MCF 10A (cell line): ENCODE data around the gene MGAT5. TPM values are rescaled to one million over a fixed set of nuclear protein-coding genes. Genes with fewer than 3 reads are reported as not detected.

Experiments used
- BruUV-seq: library from RNA; stranded (reverse); fragments of 400-500 nt; replicated peaks from 2 replicates; lab custom pipeline; 2021; lab: Mats Ljungman, UMichigan
- CTCF ChIA-PET: fragments of 300-600 bp; sonication (Branson Sonifier 250); formaldehyde crosslinking; extraction: SDS; loops from one replicate; lab custom pipeline; 2021; ENCODE audit warnings: antibody characterized with exemption, inconsistent platforms; lab: Yijun Ruan, JAX
- POLR2A ChIA-PET: fragments of 300-600, 350-650 bp; sonication (Branson Sonifier 250); formaldehyde crosslinking; extraction: SDS; loops from one replicate; lab custom pipeline; 2020; ENCODE audit warnings: antibody characterized with exemption, inconsistent platforms; lab: Yijun Ruan, JAX
- DNase-seq: peaks from one replicate; pipeline ENCODE4 v3.0.0-alpha.2; 2018; ENCODE audit not compliant: unreplicated experiment
- H3K27ac Mint-ChIP-seq: one replicate; pipeline ENCODE4 v1.8.0; 2022; ENCODE audit warnings: mild to moderate bottlenecking, low read depth, mixed read lengths; ENCODE audit not compliant: unreplicated experiment
- H3K27me3 Mint-ChIP-seq: one replicate; pipeline ENCODE4 v1.8.0; 2022; ENCODE audit warnings: mixed read lengths; ENCODE audit not compliant: insufficient read depth, unreplicated experiment
- H3K36me3 Mint-ChIP-seq: one replicate; pipeline ENCODE4 v1.8.0; 2022; ENCODE audit warnings: mild to moderate bottlenecking, moderate library complexity, mixed read lengths; ENCODE audit not compliant: insufficient read depth, unreplicated experiment
- H3K4me1 Mint-ChIP-seq: one replicate; pipeline ENCODE4 v1.8.0; 2022; ENCODE audit warnings: mixed read lengths; ENCODE audit not compliant: insufficient read depth, unreplicated experiment
- H3K4me3 Mint-ChIP-seq: one replicate; pipeline ENCODE4 v1.8.0; 2022; ENCODE audit warnings: mild to moderate bottlenecking, moderate library complexity, mixed read lengths; ENCODE audit not compliant: unreplicated experiment
- H3K9me3 Mint-ChIP-seq: one replicate; pipeline ENCODE4 v1.8.0; 2022; ENCODE audit warnings: mixed read lengths; ENCODE audit not compliant: unreplicated experiment
- CTCF ChIP-seq: fragments of 200-600 bp; IDR thresholded peaks from one replicate; pipeline ENCODE4 v1.8.0; 2022; ENCODE audit warnings: antibody characterized with exemption, mild to moderate bottlenecking; ENCODE audit not compliant: unreplicated experiment
- intact Hi-C: fragments of 100-400 bp; cut with micrococcal nuclease; formaldehyde crosslinking; loops from 2 replicates; pipeline ENCODE4 v1.14.1; 2022
- total RNA-seq: library from RNA; stranded (reverse); gene quantifications from 2 replicates; pipeline ENCODE4 v1.2.3, GENCODE V29; 2022

Gene MGAT5
- total RNA-seq, 1 experiment from 2014 or later: 22.2 TPM

- POLR2A ChIA-PET: no interaction called here
- Mint-ChIP-seq H3K4me1 (peaks cover 5% of the 10 kb centered on the region), H3K27ac (no peak overlapping the region), H3K4me3 (no peak overlapping the region), H3K36me3 (no peaks in the 10 kb centered on the region), H3K9me3 (no peaks in the 10 kb centered on the region), H3K27me3 (no peaks in the 10 kb centered on the region)
- BruUV-seq: no TSS peak
- intact Hi-C loops: loop anchor here (1.0 to 10.0 kb wide), 2 partner anchors 309 to 432 kb away; no protein-coding TSS in a partner anchor
- peak; percentile 23 for TF ChIP-seq CTCF
- peak; percentile 53 for DNase-seq
- CTCF ChIA-PET: interaction anchor here (0.9 to 4.3 kb wide), 6 partner anchors 13 to 428 kb away, joined by 3 to 22 read pairs (median 5); no protein-coding TSS in a partner anchor
Measured at GRCh38 chr2:134466141-134466540, 212.3 kb downstream of the MGAT5 start.

- ChIA-PET POLR2A (no interaction called here), CTCF (interaction anchor here (0.7 to 3.0 kb wide), 8 partner anchors 11 to 433 kb away, joined by 3 to 16 read pairs (median 4); no protein-coding TSS in a partner anchor)
- H3K4me1 Mint-ChIP-seq: no peaks in the 10 kb centered on the region
- no peak overlapping the region for H3K27ac Mint-ChIP-seq
- intact Hi-C loops: loop anchor here (10.0 kb wide), 1 partner anchor 307 kb away; no protein-coding TSS in a partner anchor
- no peak for TF ChIP-seq CTCF
- DNase-seq: no peak
- no peaks in the 10 kb centered on the region for H3K9me3 Mint-ChIP-seq
- no TSS peak for BruUV-seq
- H3K27me3 Mint-ChIP-seq: no peaks in the 10 kb centered on the region
- H3K4me3 Mint-ChIP-seq: no peak overlapping the region
- no peaks in the 10 kb centered on the region for H3K36me3 Mint-ChIP-seq
Measured at GRCh38 chr2:134468164-134468563, 214.3 kb downstream of the MGAT5 start.

GRCh38 chr2:134468776-134469175 lies 214.9 kb downstream of the MGAT5 start:
- BruUV-seq: no TSS peak
- no peak for DNase-seq
- Mint-ChIP-seq H3K4me1 (no peaks in the 10 kb centered on the region), H3K36me3 (no peaks in the 10 kb centered on the region), H3K27me3 (no peaks in the 10 kb centered on the region), H3K9me3 (no peaks in the 10 kb centered on the region), H3K27ac (no peak overlapping the region), H3K4me3 (no peak overlapping the region)
- intact Hi-C loops: loop anchor here (10.0 kb wide), 1 partner anchor 306 kb away; no protein-coding TSS in a partner anchor
- ChIA-PET POLR2A (no interaction called here), CTCF (interaction anchor here (0.7 to 3.0 kb wide), 11 partner anchors 8 to 1882 kb away, joined by 3 to 16 read pairs (median 5); no protein-coding TSS in a partner anchor)
- no peak for TF ChIP-seq CTCF

- ChIA-PET POLR2A (interaction anchor here (0.6 kb wide), 1 partner anchor 481 kb away, joined by 3 read pairs; no protein-coding TSS in a partner anchor), CTCF (interaction anchor here (0.7 to 3.0 kb wide), 9 partner anchors 9 to 1882 kb away, joined by 3 to 16 read pairs (median 5); no protein-coding TSS in a partner anchor)
- Mint-ChIP-seq H3K36me3 (no peaks in the 10 kb centered on the region), H3K4me1 (no peaks in the 10 kb centered on the region), H3K27me3 (no peaks in the 10 kb centered on the region), H3K4me3 (no peak overlapping the region), H3K9me3 (no peaks in the 10 kb centered on the region), H3K27ac (no peak overlapping the region)
- no peak for TF ChIP-seq CTCF
- intact Hi-C loops: loop anchor here (10.0 kb wide), 1 partner anchor 305 kb away; no protein-coding TSS in a partner anchor
- BruUV-seq: no TSS peak
- no peak for DNase-seq
Measured at GRCh38 chr2:134469516-134470115, 215.7 kb downstream of the MGAT5 start.
